Keratinocyte (primary cell): ENCODE data around the gene TMEM132D.

Experiments used
- CTCF ChIP-seq, 3 experiments: IDR thresholded peaks in 1 of 3; conservative IDR thresholded peaks in 1 of 3; optimal IDR thresholded peaks in 1 of 3; 2 replicates in 2 of 3; 3 replicates in 1 of 3; pipeline versions ENCODE3 to v1.5.1; 2011; ENCODE audit warnings: low read length in 3 of 3, mild to moderate bottlenecking in 3 of 3, moderate library complexity in 2 of 3, control low read depth in 1 of 3, inconsistent platforms in 1 of 3; ENCODE audit not compliant: insufficient read depth in 2 of 3; ENCODE audit errors: extremely low read depth in 1 of 3
- EZH2 ChIP-seq: IDR thresholded peaks from one replicate; pipeline ENCODE4 v1.6.1; 2012; ENCODE audit warnings: inconsistent platforms, mild to moderate bottlenecking, low read length, moderate library complexity

GRCh38 chr12:129540954-129541353 lies 362.9 kb downstream of the TMEM132D start:
- TF ChIP-seq CTCF (optimal IDR thresholded peaks at IDR 0.05 in 1 of 3, IDR thresholded peaks at IDR 0.05 in 1 of 3, conservative IDR thresholded peaks at IDR 0.05 in 1 of 3; ENCODE audit: extremely low read depth in 1 of 3, insufficient read depth in 2 of 3, low read length in 3 of 3) (no peak), EZH2 (no peak)
